HL-60 (cell line): ENCODE results near the gene SPNS2.

ENCODE experiments used
- DNase-seq, 2 experiments: peaks; one replicate each; pipeline ENCODE4 v3.0.0-alpha.2; 2010 to 2020; ENCODE audit warnings: low read depth in 1 of 2, low spot score in 1 of 2
- H3K27ac ChIP-seq: fragments of 250-450 bp; sonication (Bioruptor Pico); replicated peaks from 2 replicates; pipeline ENCODE4 v1.5.1; 2020; ENCODE audit warnings: mild to moderate bottlenecking, moderate library complexity
- H3K27me3 ChIP-seq: fragments of 250-450 bp; sonication (Bioruptor Pico); 2 replicates; pipeline ENCODE4 v1.5.1; 2021; ENCODE audit warnings: mild to moderate bottlenecking, moderate library complexity; ENCODE audit not compliant: insufficient read depth, poor library complexity, severe bottlenecking
- H3K4me3 ChIP-seq: replicated peaks from 2 replicates; pipeline ENCODE4 v1.5.1; 2011; ENCODE audit warnings: mild to moderate bottlenecking, control low read depth, low read length; ENCODE audit not compliant: insufficient read depth
- CTCF ChIP-seq: IDR thresholded peaks from one replicate; pipeline ENCODE4 v1.5.1; 2011; ENCODE audit warnings: low read length, control low read depth, inconsistent platforms; ENCODE audit not compliant: insufficient read depth
- GABPA ChIP-seq: IDR thresholded peaks from 2 replicates; pipeline ENCODE4 v1.6.1; 2012; ENCODE audit warnings: low read depth
- POLR2AphosphoS5 ChIP-seq: IDR thresholded peaks from 2 replicates; pipeline ENCODE4 v1.6.1; 2012; ENCODE audit warnings: low read depth
- REST ChIP-seq: IDR thresholded peaks from 2 replicates; pipeline ENCODE4 v1.6.1; 2012; ENCODE audit warnings: low read depth; ENCODE audit not compliant: insufficient replicate concordance
- SPI1 ChIP-seq: IDR thresholded peaks from 2 replicates; pipeline ENCODE4 v1.6.1; 2012; ENCODE audit warnings: low read depth, mild to moderate bottlenecking, borderline replicate concordance

SPNS2 gene

GRCh38 chr17:4513113-4514032 lies 14.7 kb downstream of the SPNS2 start:
- H3K4me3 ChIP-seq: no peak overlapping the region
- no peak for TF ChIP-seq SPI1
- TF ChIP-seq POLR2AphosphoS5: no peak
- no peak for TF ChIP-seq CTCF
- no peak for TF ChIP-seq REST
- no peak for TF ChIP-seq GABPA

GRCh38 chr17:4514206-4514605 lies 15.5 kb downstream of the SPNS2 start:
- Histone ChIP-seq H3K27me3 (no peaks in the 10 kb centered on the region), H3K27ac (no peak overlapping the region), H3K4me3 (no peak overlapping the region)
- TF ChIP-seq SPI1 (no peak), GABPA (no peak), POLR2AphosphoS5 (no peak), CTCF (no peak), REST (no peak)
- DNase-seq: no peak

More at GRCh38 chr17:4513113-4514032, 14.7 kb downstream of the SPNS2 start:
- DNase-seq: no peak
- Histone ChIP-seq H3K27ac (no peak overlapping the region), H3K27me3 (no peaks in the 10 kb centered on the region)

GRCh38 chr17:4514779-4515178 lies 16.1 kb downstream of the SPNS2 start:
- TF ChIP-seq POLR2AphosphoS5: no peak
- no peak for TF ChIP-seq REST
- no peak for TF ChIP-seq SPI1
- no peak for TF ChIP-seq GABPA
- no peak for TF ChIP-seq CTCF
- H3K4me3 ChIP-seq: no peak overlapping the region
- DNase-seq: no peak
- H3K27me3 ChIP-seq: no peaks in the 10 kb centered on the region
- H3K27ac ChIP-seq: no peak overlapping the region
